Upper lobe of left lung (tissue), 6 donors: ENCODE data around the gene RAD9B. TPM values are rescaled to one million over a fixed set of nuclear protein-coding genes. Genes with fewer than 3 reads are reported as not detected.
"Not testable (repeated sequence)": the region's sequence is repeated elsewhere in the genome, so short reads cannot be mapped to it uniquely, and the experiment has no call there.

Experiments used
- ATAC-seq, 2 donors: fragments of 200-7000 bp; cut with Tn5 transposase; one replicate each; pipeline ENCODE4 v1.9.1; 2022; ENCODE audit warnings: mild to moderate bottlenecking in 2 of 2, moderate library complexity in 2 of 2; ENCODE audit not compliant: low FRiP score in 2 of 2
- DNase-seq, 2 donors: peaks; one replicate each; pipeline ENCODE4 v3.0.0-alpha.2; 2019 to 2020
- H3K27ac ChIP-seq, 4 donors: fragments of 200-600 bp; sonication (generic); one replicate each; pipeline ENCODE4 v1.5.1; 2016 to 2019
- H3K27me3 ChIP-seq, 4 donors: fragments of 200-600 bp; sonication (generic); one replicate each; pipeline ENCODE4 v1.5.1; 2017 to 2019
- H3K36me3 ChIP-seq, 4 donors: fragments of 200-600 bp; sonication (generic); one replicate each; pipeline ENCODE4 v1.5.1; 2016 to 2019
- H3K4me1 ChIP-seq, 4 donors: fragments of 200-600 bp; sonication (generic); one replicate each; pipeline ENCODE4 v1.5.1; 2018 to 2019
- H3K4me3 ChIP-seq, 4 donors: fragments of 200-600 bp; sonication (generic); one replicate each; pipeline ENCODE4 v1.5.1; 2017 to 2019; ENCODE audit warnings: mild to moderate bottlenecking in 2 of 4, moderate library complexity in 1 of 4
- H3K9me3 ChIP-seq, 4 donors: fragments of 200-600 bp; sonication (generic); one replicate each; pipeline ENCODE4 v1.5.1; 2018 to 2019
- CTCF ChIP-seq, 6 experiments: fragments of 450-650 bp in 4 of 6; fragments of 200-600 bp in 2 of 6; sonication (generic) in 2 of 6; IDR thresholded peaks; one replicate each; pipeline ENCODE4 v1.5.1; 2016 to 2019; ENCODE audit warnings: antibody characterized with exemption in 6 of 6
- EP300 ChIP-seq, 4 donors: sonication (generic); formaldehyde crosslinking; IDR thresholded peaks; one replicate each; pipeline ENCODE4 v1.5.1; 2017; ENCODE audit warnings: antibody characterized with exemption in 4 of 4, control low read depth in 2 of 4
- POLR2A ChIP-seq, 4 donors: fragments of 450-650 bp; IDR thresholded peaks; one replicate each; pipeline ENCODE4 v1.5.1; 2016 to 2017; ENCODE audit warnings: antibody characterized with exemption in 4 of 4, mild to moderate bottlenecking in 2 of 4
- POLR2AphosphoS5 ChIP-seq, 2 donors: sonication (generic); formaldehyde crosslinking; IDR thresholded peaks; one replicate each; pipeline ENCODE4 v1.5.1; 2017; ENCODE audit warnings: antibody characterized with exemption in 2 of 2
- WGBS, 2 donors: methylation state at CpG; one replicate each; pipeline ENCODE4 v1.1.5; 2017 to 2018; 5-methylcytosine and 5-hydroxymethylcytosine counted together
- total RNA-seq, 6 donors: library from RNA; depleted of rRNA in 4 of 6; stranded (reverse); fragments of >200 nt in 4 of 6; gene quantifications; one replicate each; pipeline versions ENCODE4 v1.1.0 to v1.2.1, GENCODE V29; 2016 to 2021
- donor health status: DM: no; HTN: no; CAD: no; lungs with moderate emphysema.
- donor health status: DM: no; HTN: yes; CAD: no; lungs with severe emphysema.

Gene RAD9B
- 1 to 10 TPM in 2 of 6 donors, under 1 TPM in 3, not detected in 1; 0.15 to 2.1 (median 0.94) TPM for total RNA-seq

- peak within 1 kb of the TSS; percentile 92 to 98 (median 96) for H3K4me3 ChIP-seq
- TF ChIP-seq POLR2A (IDR thresholded peaks at IDR 0.05) (peak; percentile 73 to 98 (median 89)), POLR2AphosphoS5 (IDR thresholded peaks at IDR 0.05) (peak; percentile 98 to 99), CTCF (IDR thresholded peaks at IDR 0.05) (peak in 2 of 6 experiments; percentile 25 to 32), EP300 (IDR thresholded peaks at IDR 0.05) (peak in 1 of 4 donors; percentile 78)
- peak; percentile 96 to 98 for DNase-seq
- peaks cover 29 to 39% (median 33%) of the 10 kb centered on the region in 4 donors for H3K4me1 ChIP-seq
- H3K36me3 ChIP-seq, result peaks cover 0 to 5% (median 2%) of the 10 kb centered on the region in 4 donors
- H3K27me3 ChIP-seq, result no peaks in the 10 kb centered on the region
- peak within 1 kb of the TSS; percentile 92 to 98 (median 97) for H3K27ac ChIP-seq
- peak; percentile 99 for ATAC-seq
- no peaks in the 10 kb centered on the region for H3K9me3 ChIP-seq
- WGBS, 2 donors, result 7 to 13% methylated on average over 29 to 59 of the region's 61 CpGs
These were observed at the start of gene RAD9B, which contains the start of gene VPS29 for GRCh38 chr12:110501752-110502738. TSS of gene RAD9B (plus strand) at chr12:110502331. CDS start at chr12:110502338, 7 bp downstream. TSS of gene VPS29 (minus strand) at chr12:110502111. CDS start at chr12:110502051, 60 bp downstream.

GRCh38 chr12:110453569-110454296, 48.4 kb upstream of the RAD9B start:
- Histone ChIP-seq H3K4me3 (no peak overlapping the region), H3K4me1 (peaks cover 4 to 38% (median 11%) of the 10 kb centered on the region in 4 donors), H3K27ac (no peak overlapping the region), H3K36me3 (peaks cover 3 to 38% (median 4%) of the 10 kb centered on the region in 4 donors), H3K27me3 (no peaks in the 10 kb centered on the region), H3K9me3 (no peaks in the 10 kb centered on the region)
- ATAC-seq (no peak), DNase-seq (no peak)
- no peak for TF ChIP-seq POLR2A (IDR thresholded peaks at IDR 0.05)
- no peak for TF ChIP-seq CTCF (IDR thresholded peaks at IDR 0.05)
- TF ChIP-seq EP300 (IDR thresholded peaks at IDR 0.05), result no peak
- no peak for TF ChIP-seq POLR2AphosphoS5 (IDR thresholded peaks at IDR 0.05)
- WGBS, 2 donors, result 72 to 89% methylated on average over 4 of the region's 4 CpGs

GRCh38 chr12:110458756-110459155, 43.4 kb upstream of the RAD9B start:
- H3K4me1 ChIP-seq, result peaks cover 0 to 26% (median 5%) of the 10 kb centered on the region in 4 donors
- no peak overlapping the region for H3K4me3 ChIP-seq
- peaks cover 0 to 67% (median 11%) of the 10 kb centered on the region in 4 donors for H3K36me3 ChIP-seq
- no peaks in the 10 kb centered on the region for H3K9me3 ChIP-seq
- H3K27ac ChIP-seq, result no peak overlapping the region
- TF ChIP-seq POLR2AphosphoS5 (IDR thresholded peaks at IDR 0.05) (no peak), EP300 (IDR thresholded peaks at IDR 0.05) (no peak), CTCF (IDR thresholded peaks at IDR 0.05) (no peak), POLR2A (IDR thresholded peaks at IDR 0.05) (no peak)
- H3K27me3 ChIP-seq, result no peaks in the 10 kb centered on the region
- no peak for DNase-seq
- no peak for ATAC-seq
- 94 to 97% methylated on average over 4 of the region's 4 CpGs for WGBS, 2 donors

GRCh38 chr12:110461189-110461588, 40.9 kb upstream of the RAD9B start:
- H3K27me3 ChIP-seq, H3K27ac ChIP-seq, H3K4me3 ChIP-seq, H3K9me3 ChIP-seq, DNase-seq, ATAC-seq: not testable (repeated sequence)
- peaks cover 0 to 16% (median 2%) of the 10 kb centered on the region in 4 donors for H3K4me1 ChIP-seq
- H3K36me3 ChIP-seq, result peaks cover 0 to 64% (median 16%) of the 10 kb centered on the region in 4 donors
- 86 to 92% methylated on average over 5 of the region's 5 CpGs for WGBS, 2 donors

GRCh38 chr12:110465024-110465423, 37.1 kb upstream of the RAD9B start:
- no peaks in the 10 kb centered on the region for H3K9me3 ChIP-seq
- H3K36me3 ChIP-seq, result peaks cover 0 to 44% (median 11%) of the 10 kb centered on the region in 4 donors
- 92 to 96% methylated on average over 2 of the region's 2 CpGs for WGBS, 2 donors
- H3K4me1 ChIP-seq, result peaks cover 18 to 28% (median 21%) of the 10 kb centered on the region in 4 donors
- H3K27me3 ChIP-seq, result no peaks in the 10 kb centered on the region
- ATAC-seq (no peak), DNase-seq (no peak)
- no peak overlapping the region for H3K27ac ChIP-seq
- H3K4me3 ChIP-seq, result no peak overlapping the region
- TF ChIP-seq EP300 (IDR thresholded peaks at IDR 0.05) (no peak), CTCF (IDR thresholded peaks at IDR 0.05) (no peak), POLR2A (IDR thresholded peaks at IDR 0.05) (no peak), POLR2AphosphoS5 (IDR thresholded peaks at IDR 0.05) (no peak)

GRCh38 chr12:110465765-110466164, 36.4 kb upstream of the RAD9B start:
- H3K27me3 ChIP-seq, H3K4me3 ChIP-seq, ATAC-seq, DNase-seq, H3K9me3 ChIP-seq, H3K27ac ChIP-seq: not testable (repeated sequence)
- Histone ChIP-seq H3K4me1 (peaks cover 18 to 28% (median 21%) of the 10 kb centered on the region in 4 donors), H3K36me3 (peaks cover 0 to 36% (median 11%) of the 10 kb centered on the region in 4 donors)
- WGBS, 2 donors, result 94 to 96% methylated on average over 11 of the region's 11 CpGs
